Peyer's patch (tissue), 4 donors: Measurements from ENCODE around the gene CALU. TPM values are rescaled to one million over a fixed set of nuclear protein-coding genes. Genes with fewer than 3 reads are reported as not detected.

Experiments used
- DNase-seq, 3 donors: peaks; one replicate each; pipeline ENCODE4 v3.0.0-alpha.2; 2017 to 2019
- H3K27ac ChIP-seq, 4 donors: fragments of 200-600 bp; sonication (generic); one replicate each; pipeline ENCODE4 v1.5.1; 2016 to 2019
- H3K27me3 ChIP-seq, 2 donors: fragments of 200-600 bp; sonication (generic); one replicate each; pipeline ENCODE4 v1.5.1; 2019
- H3K36me3 ChIP-seq, 3 donors: fragments of 200-600 bp; sonication (generic); one replicate each; pipeline ENCODE4 v1.5.1; 2016 to 2019
- H3K4me1 ChIP-seq, 4 donors: fragments of 200-600 bp; sonication (generic); one replicate each; pipeline ENCODE4 v1.5.1; 2016 to 2019
- H3K4me3 ChIP-seq, 4 donors: fragments of 200-600 bp; sonication (generic); 1 replicate in 3 of 4; 2 replicates in 1 of 4; pipeline ENCODE4 v1.5.1; 2016 to 2019; ENCODE audit warnings: mild to moderate bottlenecking in 1 of 4
- H3K9me3 ChIP-seq, 4 donors: fragments of 200-600 bp; sonication (generic); one replicate each; pipeline ENCODE4 v1.5.1; 2016 to 2019; ENCODE audit warnings: mild to moderate bottlenecking in 1 of 4
- CTCF ChIP-seq, 6 experiments: fragments of 450-650 bp in 4 of 6; fragments of 200-600 bp in 2 of 6; sonication (generic) in 1 of 6; IDR thresholded peaks; one replicate each; pipeline ENCODE4 v1.5.1; 2017 to 2019; ENCODE audit warnings: antibody characterized with exemption in 6 of 6, mild to moderate bottlenecking in 3 of 6, moderate library complexity in 1 of 6
- POLR2A ChIP-seq, 2 donors: fragments of 450-650 bp; IDR thresholded peaks; one replicate each; pipeline ENCODE4 v1.5.1; 2017; ENCODE audit warnings: antibody characterized with exemption in 2 of 2, mild to moderate bottlenecking in 2 of 2, moderate library complexity in 2 of 2
- small RNA-seq, 2 donors: library from RNA; depleted of rRNA; stranded (forward); fragments of <200 nt; gene quantifications; one replicate each; pipeline ENCODE3, GENCODE V24; 2016
- total RNA-seq, 4 donors: library from RNA; depleted of rRNA; stranded (reverse); fragments of >200 nt; gene quantifications; one replicate each; pipeline ENCODE4 v1.1.0, GENCODE V29; 2016

CALU gene
- total RNA-seq, 4 donors from 2014 or later = 21.6 to 42.1 (median 27.6) TPM

- no peaks in the 10 kb centered on the region for H3K9me3 ChIP-seq
- TF ChIP-seq CTCF (IDR thresholded peaks at IDR 0.05) (no peak), POLR2A (IDR thresholded peaks at IDR 0.05) (no peak)
- H3K27me3 ChIP-seq = no peaks in the 10 kb centered on the region
- no peaks in the 10 kb centered on the region for H3K4me1 ChIP-seq
- no peak for DNase-seq
- H3K36me3 ChIP-seq = no peaks in the 10 kb centered on the region
- no peak overlapping the region for H3K4me3 ChIP-seq
- H3K27ac ChIP-seq = no peak overlapping the region
These were observed 75.3 kb downstream of the CALU start for GRCh38 chr7:128814499-128814898.

- H3K27me3 ChIP-seq = no peaks in the 10 kb centered on the region
- DNase-seq = no peak
- no peaks in the 10 kb centered on the region for H3K4me1 ChIP-seq
- TF ChIP-seq POLR2A (IDR thresholded peaks at IDR 0.05) (no peak), CTCF (IDR thresholded peaks at IDR 0.05) (no peak)
- H3K4me3 ChIP-seq = no peak overlapping the region
- H3K9me3 ChIP-seq = no peaks in the 10 kb centered on the region
- H3K27ac ChIP-seq = no peak overlapping the region
- H3K36me3 ChIP-seq = no peaks in the 10 kb centered on the region
These were observed 76.3 kb downstream of the CALU start for GRCh38 chr7:128815289-128815942.

- Histone ChIP-seq H3K4me1 (no peaks in the 10 kb centered on the region), H3K9me3 (no peaks in the 10 kb centered on the region), H3K27me3 (no peaks in the 10 kb centered on the region), H3K27ac (no peak overlapping the region), H3K36me3 (no peaks in the 10 kb centered on the region), H3K4me3 (no peak overlapping the region)
- no peak for DNase-seq
- TF ChIP-seq CTCF (IDR thresholded peaks at IDR 0.05) = no peak
- TF ChIP-seq POLR2A (IDR thresholded peaks at IDR 0.05) = no peak
These were observed 79.5 kb downstream of the CALU start for GRCh38 chr7:128818694-128819093.

Small RNA genes lying within 50 kb of the gene (small RNA-seq; reads per million reads assigned to genes)
- gene RN7SL81P = 0 reads per million in 2 donors
- gene RNA5SP242 = 11.0 to 47.8 reads per million in 2 donors
- 0.29 to 0.76 reads per million in 2 donors for gene RNA5SP243

Other genes starting within 250 kb of the CALU start
- gene GARIN1A, start 67.1 kb upstream of the CALU start, total RNA-seq = 1 to 10 TPM in 3 of 4 donors, under 1 TPM in 1; 0.18 to 8.3 (median 3.5) TPM
- not detected for gene OPN1SW, start 36.4 kb downstream of the CALU start, total RNA-seq
- 10 to 100 TPM in 2 of 4 donors, 1 to 10 TPM in 1, under 1 TPM in 1; 0.35 to 35.5 (median 6.1) TPM for gene CCDC136, start 52.6 kb downstream of the CALU start, total RNA-seq
- 10 to 100 TPM in 1 of 4 donors, 1 to 10 TPM in 3; 4.2 to 23.1 (median 6.5) TPM for gene FLNC, start 91.0 kb downstream of the CALU start, total RNA-seq
- 10 to 100 TPM; 71.3 to 88.3 (median 84.6) TPM for gene ATP6V1F, start 123.5 kb downstream of the CALU start, total RNA-seq
- 10 to 100 TPM in 1 of 4 donors, 1 to 10 TPM in 3; 3.3 to 14.1 (median 6.7) TPM for gene KCP, start 171.3 kb downstream of the CALU start, total RNA-seq
- 10 to 100 TPM; 16.9 to 27.1 (median 21.7) TPM for gene IRF5, start 198.6 kb downstream of the CALU start, total RNA-seq